Naive thymus-derived CD4-positive, alpha-beta T cell (primary cell): Measurements from ENCODE around the gene FRMD4A. TPM values are rescaled to one million over a fixed set of nuclear protein-coding genes. Genes with fewer than 3 reads are reported as not detected.
A peak's percentile ranks its signal among the peaks of the same experiment; 100 is the strongest.

ENCODE experiments used
- ATAC-seq: fragments of 150-1000 bp; cut with Tn5 transposase; 2 replicates; pipeline ENCODE4 v1.10.0; 2021; ENCODE audit warnings: mild to moderate bottlenecking, moderate library complexity
- CTCF ChIA-PET: fragments of 350-600 bp; sonication (Branson Sonifier 250); formaldehyde crosslinking; loops from one replicate; lab custom pipeline; 2021; ENCODE audit warnings: antibody characterized with exemption; lab: Charles Lee
- POLR2A ChIA-PET: fragments of 350-600 bp; sonication (Branson Sonifier 250); formaldehyde crosslinking; loops from one replicate; lab custom pipeline; 2021; ENCODE audit warnings: antibody characterized with exemption, inconsistent platforms; lab: Charles Lee
- DNase-seq, 9 donors: peaks; one replicate each; pipeline versions ENCODE4 v3.0.0 to v3.0.0-alpha.2; 2020 to 2022; ENCODE audit warnings: mixed read lengths in 1 of 9
- H3K27ac ChIP-seq: one replicate; pipeline ENCODE4 v1.7.0; 2013; ENCODE audit warnings: mild to moderate bottlenecking, low read depth, low read length, moderate library complexity
- H3K27me3 ChIP-seq, 2 donors: one replicate each; pipeline ENCODE4 v1.7.0; 2013; ENCODE audit warnings: low read length in 2 of 2, mild to moderate bottlenecking in 2 of 2, moderate library complexity in 2 of 2; ENCODE audit not compliant: control insufficient read depth in 2 of 2, insufficient read depth in 2 of 2
- H3K36me3 ChIP-seq, 3 experiments: 1 replicate in 2 of 3; 2 replicates in 1 of 3; pipeline ENCODE4 v1.7.0; 2013; ENCODE audit warnings: low read length in 3 of 3, mild to moderate bottlenecking in 3 of 3, moderate library complexity in 1 of 3; ENCODE audit not compliant: insufficient read depth in 3 of 3, control insufficient read depth in 2 of 3
- H3K4me1 ChIP-seq, 2 donors: one replicate each; pipeline ENCODE4 v1.7.0; 2013; ENCODE audit warnings: low read length in 2 of 2, mild to moderate bottlenecking in 2 of 2, moderate library complexity in 1 of 2; ENCODE audit not compliant: control insufficient read depth in 2 of 2, insufficient read depth in 2 of 2
- H3K4me3 ChIP-seq: 2 replicates; pipeline ENCODE4 v1.7.0; 2013; ENCODE audit warnings: mild to moderate bottlenecking, low read length
- H3K9me3 ChIP-seq, 3 experiments: 1 replicate in 2 of 3; 2 replicates in 1 of 3; pipeline ENCODE4 v1.7.0; 2013; ENCODE audit warnings: low read length in 3 of 3; ENCODE audit not compliant: control insufficient read depth in 2 of 3
- H3K27ac Mint-ChIP-seq, 9 donors: one replicate each; pipeline ENCODE4 v1.8.0; 2020 to 2022; ENCODE audit warnings: mixed read lengths in 9 of 9, mild to moderate bottlenecking in 8 of 9, moderate library complexity in 5 of 9, inconsistent platforms in 2 of 9
- H3K27me3 Mint-ChIP-seq, 5 donors: one replicate each; pipeline ENCODE4 v1.8.0; 2021 to 2022; ENCODE audit warnings: mixed read lengths in 5 of 5, mild to moderate bottlenecking in 1 of 5
- H3K36me3 Mint-ChIP-seq, 5 donors: one replicate each; pipeline ENCODE4 v1.8.0; 2020 to 2022; ENCODE audit warnings: mixed read lengths in 5 of 5, mild to moderate bottlenecking in 3 of 5, inconsistent platforms in 1 of 5
- H3K4me1 Mint-ChIP-seq, 7 donors: one replicate each; pipeline ENCODE4 v1.8.0; 2020 to 2022; ENCODE audit warnings: mixed read lengths in 7 of 7, mild to moderate bottlenecking in 3 of 7, inconsistent platforms in 1 of 7
- H3K4me3 Mint-ChIP-seq, 10 donors: one replicate each; pipeline ENCODE4 v1.8.0; 2020 to 2022; ENCODE audit warnings: mild to moderate bottlenecking in 10 of 10, mixed read lengths in 10 of 10, moderate library complexity in 6 of 10, inconsistent platforms in 2 of 10
- H3K9me3 Mint-ChIP-seq, 11 donors: one replicate each; pipeline ENCODE4 v1.8.0; 2020 to 2022; ENCODE audit warnings: mixed read lengths in 11 of 11, mild to moderate bottlenecking in 4 of 11, inconsistent platforms in 1 of 11, moderate library complexity in 1 of 11
- intact Hi-C, 2 donors: fragments of 100-400 bp; cut with micrococcal nuclease; formaldehyde crosslinking; loops; one replicate each; pipeline ENCODE4 v1.15.1; 2023
- polyA plus RNA-seq, 2 donors: library from polyadenylated mRNA; unstranded; fragments of 300-500 nt; fragmentation: Illumina TruSeq; gene quantifications; one replicate each; pipeline ENCODE4 v1.2.3, GENCODE V29; 2021
- total RNA-seq, 6 experiments: library from RNA in 5 of 6; stranded (reverse) in 5 of 6; gene quantifications; 1 replicate in 5 of 6; 2 replicates in 1 of 6; pipeline ENCODE4 v1.2.3 and lab custom pipeline; 2021 to 2026

The FRMD4A gene
- total and polyA plus RNA-seq, 7 experiments from 2014 or later, result 0.10 to 3.1 (median 0.62) TPM

DNA sequence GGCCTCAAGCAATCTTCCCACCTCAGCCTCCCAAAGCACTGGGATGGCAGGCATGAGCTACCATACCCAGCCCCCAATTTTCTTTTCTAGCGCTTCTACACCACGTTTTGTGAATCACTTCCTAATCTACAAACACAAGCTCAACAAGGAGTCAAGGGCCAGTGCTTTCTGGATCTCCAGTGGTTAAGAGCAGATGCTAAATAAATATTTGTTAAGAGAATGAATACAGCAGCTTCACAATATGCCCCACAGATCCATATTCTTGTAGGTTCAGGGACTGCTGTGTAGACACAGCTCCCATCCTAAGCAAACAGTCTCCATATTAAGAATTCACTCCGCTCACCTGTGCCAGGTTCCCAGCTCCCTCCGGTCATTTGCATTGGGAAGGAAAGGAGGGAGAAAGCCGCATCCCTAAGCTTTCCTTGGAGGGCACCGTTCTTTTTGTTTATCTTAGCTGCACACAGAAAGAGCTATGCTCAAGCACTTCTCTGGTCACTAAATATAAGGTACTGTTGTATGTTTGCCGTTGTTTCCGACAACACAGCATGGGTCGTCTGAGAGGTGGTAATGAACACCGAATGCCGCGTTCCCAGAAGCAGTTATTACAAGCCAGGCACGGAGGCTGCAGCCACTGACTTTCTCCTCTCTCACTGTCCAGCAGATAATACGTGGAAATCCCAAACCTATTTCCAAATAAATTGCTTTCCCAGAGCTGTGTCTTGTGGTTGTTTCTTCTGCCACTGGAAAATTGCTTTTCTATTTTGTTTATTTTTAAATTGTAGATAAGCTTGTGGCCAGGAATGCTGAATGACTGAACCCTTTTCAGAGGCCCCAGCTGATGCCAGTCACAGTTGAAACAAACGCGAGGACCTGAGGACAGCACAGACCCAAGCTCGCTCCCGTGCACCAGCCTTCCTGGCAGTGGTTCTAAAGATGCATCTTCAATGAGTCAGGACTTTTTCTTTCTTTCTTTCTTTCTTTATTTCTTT, 526.9 kb downstream of the FRMD4A start:
- H3K4me3 Mint-ChIP-seq, result no peak overlapping the region
- POLR2A ChIA-PET, result interaction anchor here (0.5 to 1.7 kb wide), 2 partner anchors 13 to 58 kb away, joined by 3 to 9 read pairs; no protein-coding TSS in a partner anchor
- no peak for ATAC-seq

DNA sequence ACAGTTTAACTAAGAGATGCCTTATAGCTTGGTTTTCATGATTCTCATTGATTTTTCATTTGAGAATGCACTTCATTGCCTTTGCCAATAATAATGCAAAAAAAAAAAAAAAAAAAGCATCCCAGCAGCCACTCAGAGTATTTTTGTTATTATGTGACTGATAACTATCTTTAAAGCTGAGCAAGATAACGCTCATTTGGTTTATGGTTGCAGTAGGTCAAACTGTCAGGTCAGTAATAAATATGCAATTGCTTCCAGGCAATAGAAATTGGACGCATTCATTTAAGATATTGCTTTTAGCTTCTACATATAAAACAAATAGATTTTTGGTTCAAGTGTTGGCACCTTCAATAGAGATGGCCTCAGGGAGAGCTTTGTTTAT, 528.8 kb downstream of the FRMD4A start:
- DNase-seq (no peak), ATAC-seq (no peak)
- peaks cover 7% of the 10 kb centered on the region in 2 donors for H3K4me1 ChIP-seq
- Mint-ChIP-seq H3K36me3 (peaks cover 0 to 2% (median 0%) of the 10 kb centered on the region in 5 donors), H3K4me1 (peaks cover 6 to 44% (median 19%) of the 10 kb centered on the region in 7 donors), H3K27me3 (peaks cover 0 to 26% (median 0%) of the 10 kb centered on the region in 5 donors), H3K4me3 (no peak overlapping the region), H3K9me3 (no peaks in the 10 kb centered on the region), H3K27ac (no peak overlapping the region)
- H3K4me3 ChIP-seq, result no peak overlapping the region
- ChIA-PET CTCF (no interaction called here), POLR2A (interaction anchor here (0.6 to 1.7 kb wide), 2 partner anchors 12 to 1295 kb away, joined by 3 to 9 read pairs; no protein-coding TSS in a partner anchor)
- no peaks in the 10 kb centered on the region for H3K36me3 ChIP-seq
- intact Hi-C loops, result no loop called here
- no peaks in the 10 kb centered on the region for H3K9me3 ChIP-seq
- H3K27me3 ChIP-seq, result no peaks in the 10 kb centered on the region
- H3K27ac ChIP-seq, result no peak overlapping the region

More for the DNA sequence above, 526.9 kb downstream of the FRMD4A start:
- intact Hi-C loops, result no loop called here
- Histone ChIP-seq H3K4me3 (no peak overlapping the region), H3K27me3 (no peaks in the 10 kb centered on the region), H3K4me1 (peaks cover 0 to 7% of the 10 kb centered on the region in 2 donors), H3K27ac (no peak overlapping the region), H3K36me3 (no peaks in the 10 kb centered on the region), H3K9me3 (no peaks in the 10 kb centered on the region)
- peak overlapping the region in 1 of 9 donors; percentile 21 for H3K27ac Mint-ChIP-seq
- H3K9me3 Mint-ChIP-seq, result no peaks in the 10 kb centered on the region
- peaks cover 0 to 26% (median 0%) of the 10 kb centered on the region in 5 donors for H3K27me3 Mint-ChIP-seq
- no peak for DNase-seq
- peaks cover 0 to 31% (median 11%) of the 10 kb centered on the region in 7 donors for H3K4me1 Mint-ChIP-seq
- H3K36me3 Mint-ChIP-seq, result peaks cover 0 to under 1% (median 0%) of the 10 kb centered on the region in 5 donors
- CTCF ChIA-PET, result interaction anchor here (0.7 kb wide), 1 partner anchor 436 kb away, joined by 4 read pairs; no protein-coding TSS in a partner anchor

DNA sequence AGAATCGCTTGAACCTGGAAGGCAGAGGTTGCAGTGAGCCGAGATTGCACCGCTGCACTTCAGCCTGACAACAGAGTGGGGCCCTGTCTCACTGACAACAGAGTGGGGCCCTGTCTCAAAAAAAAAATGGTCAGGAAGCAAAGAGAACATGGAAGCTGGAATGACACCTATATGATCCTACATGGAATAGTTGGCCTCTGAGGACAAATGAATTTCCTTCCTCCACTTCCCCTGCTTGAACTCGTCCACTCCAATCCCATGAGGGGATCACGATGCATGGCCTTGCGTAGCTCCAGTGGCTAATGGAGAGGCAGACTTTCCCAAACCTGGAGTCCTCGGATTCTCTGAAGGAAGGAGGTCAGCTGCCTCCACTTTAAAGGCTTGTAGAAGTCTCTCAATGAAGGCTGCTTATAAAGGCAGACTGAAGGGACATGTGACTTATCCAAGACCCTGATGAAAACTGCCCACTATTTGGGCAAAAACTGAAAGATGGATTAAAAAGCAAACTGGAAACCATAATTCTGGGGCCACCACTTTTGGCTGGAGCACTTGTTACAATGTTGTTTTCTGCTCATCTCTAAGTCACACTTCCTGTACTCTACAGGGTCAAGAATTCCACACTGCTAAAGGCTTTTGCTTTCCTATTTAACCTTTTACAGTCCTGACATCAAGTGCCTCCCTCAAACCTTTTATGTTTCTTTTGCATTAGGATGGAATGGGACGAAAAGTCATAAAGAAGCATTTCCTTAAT, 529.4 kb downstream of the FRMD4A start:
- H3K9me3 Mint-ChIP-seq, result no peaks in the 10 kb centered on the region
- no peak overlapping the region for H3K4me3 ChIP-seq
- H3K4me3 Mint-ChIP-seq, result no peak overlapping the region
- H3K27ac Mint-ChIP-seq, result no peak overlapping the region
- no peaks in the 10 kb centered on the region for H3K9me3 ChIP-seq
- no peaks in the 10 kb centered on the region for H3K36me3 ChIP-seq
- H3K27me3 Mint-ChIP-seq, result peaks cover 0 to 26% (median 0%) of the 10 kb centered on the region in 5 donors
- ChIA-PET CTCF (no interaction called here), POLR2A (interaction anchor here (0.6 kb wide), 2 partner anchors 214 to 1295 kb away, joined by 3 to 4 read pairs; no protein-coding TSS in a partner anchor)
- peaks cover 6 to 44% (median 21%) of the 10 kb centered on the region in 7 donors for H3K4me1 Mint-ChIP-seq
- H3K4me1 ChIP-seq, result peaks cover 9 to 12% of the 10 kb centered on the region in 2 donors
- no peaks in the 10 kb centered on the region for H3K27me3 ChIP-seq
- intact Hi-C loops, result no loop called here
- H3K36me3 Mint-ChIP-seq, result peaks cover 0 to 2% (median 0%) of the 10 kb centered on the region in 5 donors
- ATAC-seq (no peak), DNase-seq (no peak)
- H3K27ac ChIP-seq, result no peak overlapping the region

DNA sequence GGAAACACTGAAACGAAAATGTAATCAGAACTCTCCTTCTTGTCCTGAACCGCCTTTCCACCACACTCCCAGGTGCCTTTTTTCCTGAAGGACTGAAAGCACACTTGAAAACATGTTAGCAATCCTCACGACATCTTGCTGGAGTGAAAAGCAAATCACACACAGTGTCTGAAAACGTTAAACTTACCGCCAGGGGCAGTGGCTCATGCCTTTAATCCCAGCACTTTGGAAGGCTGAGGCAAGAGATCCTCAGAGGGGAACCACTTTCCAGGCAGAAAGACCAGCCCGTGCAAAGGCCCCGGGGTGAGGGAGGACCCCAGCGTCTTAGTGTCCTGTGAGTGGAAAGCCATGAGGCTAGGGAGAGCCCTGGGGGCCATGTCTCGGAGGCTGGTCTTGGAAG, 533.6 kb downstream of the FRMD4A start:
- ATAC-seq (no peak), DNase-seq (no peak)
- Histone ChIP-seq H3K27ac (no peak overlapping the region), H3K36me3 (no peaks in the 10 kb centered on the region), H3K27me3 (no peaks in the 10 kb centered on the region), H3K4me1 (peaks cover 23 to 29% of the 10 kb centered on the region in 2 donors), H3K4me3 (no peak overlapping the region), H3K9me3 (no peaks in the 10 kb centered on the region)
- H3K27ac Mint-ChIP-seq, result peak overlapping the region in 3 of 9 donors; percentile 41 to 70 (median 42)
- peaks cover 14 to 72% (median 45%) of the 10 kb centered on the region in 7 donors for H3K4me1 Mint-ChIP-seq
- intact Hi-C loops, result no loop called here
- ChIA-PET CTCF (no interaction called here), POLR2A (no interaction called here)
- peaks cover 0 to 1% (median 0%) of the 10 kb centered on the region in 11 donors for H3K9me3 Mint-ChIP-seq
- peaks cover 0 to 3% (median 0%) of the 10 kb centered on the region in 5 donors for H3K36me3 Mint-ChIP-seq
- no peak overlapping the region for H3K4me3 Mint-ChIP-seq
- peaks cover 0 to 12% (median 0%) of the 10 kb centered on the region in 5 donors for H3K27me3 Mint-ChIP-seq

DNA sequence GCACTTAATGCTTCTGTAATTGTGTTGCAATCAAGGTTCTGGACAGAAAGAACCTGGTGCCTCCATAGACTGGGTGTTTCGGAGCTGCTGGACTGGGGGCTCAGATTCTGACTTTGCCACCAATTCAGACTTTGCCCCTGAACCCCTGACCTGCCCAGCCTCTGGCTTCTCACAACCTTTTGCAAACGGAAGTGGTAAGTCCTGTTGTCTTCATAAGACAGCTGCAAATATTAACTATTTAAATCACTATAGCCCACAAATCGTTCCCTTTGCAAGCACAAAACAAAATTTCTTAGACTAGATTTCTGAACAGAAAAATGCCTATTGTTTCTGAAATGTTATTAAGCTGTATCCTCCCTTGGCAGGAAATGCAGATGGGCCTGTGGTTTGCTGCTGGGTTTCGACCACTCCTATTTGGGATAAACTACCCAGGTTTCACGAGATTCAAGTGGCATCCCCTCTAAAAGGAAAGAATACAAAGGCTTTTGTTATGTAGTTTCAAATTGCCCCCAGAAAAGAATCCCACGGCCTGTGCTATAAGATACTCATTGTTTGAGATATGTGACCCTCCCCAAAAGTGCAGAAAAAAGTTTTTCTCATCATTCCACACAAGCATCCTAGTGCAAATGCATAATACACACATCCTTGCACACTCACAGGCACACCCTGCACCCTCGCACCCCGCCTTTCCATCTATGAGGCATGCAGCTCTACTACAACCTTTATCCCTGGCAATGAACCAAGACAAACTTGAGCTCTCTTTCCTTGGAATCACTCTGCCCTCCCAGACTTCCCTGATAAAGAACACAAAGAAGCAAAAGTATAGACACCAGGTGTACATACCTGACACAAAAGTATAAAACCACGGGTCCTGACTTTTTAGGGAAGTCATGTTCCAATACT, 534.8 kb downstream of the FRMD4A start:
- peak overlapping the region; percentile 1 for H3K4me3 ChIP-seq
- H3K27me3 ChIP-seq, result no peaks in the 10 kb centered on the region
- DNase-seq (peak in 2 of 9 donors; percentile 23 to 34), ATAC-seq (peak; percentile 60)
- Mint-ChIP-seq H3K27ac (peak overlapping the region; percentile 4 to 86 (median 80)), H3K4me1 (peaks cover 14 to 63% (median 39%) of the 10 kb centered on the region in 7 donors), H3K27me3 (peaks cover 0 to 5% (median 0%) of the 10 kb centered on the region in 5 donors), H3K36me3 (peaks cover 0 to 3% (median 0%) of the 10 kb centered on the region in 5 donors), H3K9me3 (peaks cover 0 to 1% (median 0%) of the 10 kb centered on the region in 11 donors), H3K4me3 (peak overlapping the region; percentile 1 to 71 (median 64))
- peak overlapping the region; percentile 40 for H3K27ac ChIP-seq
- ChIA-PET POLR2A (interaction anchor here (0.6 to 1.2 kb wide), 4 partner anchors 9 to 103 kb away, joined by 3 to 5 read pairs (median 4); no protein-coding TSS in a partner anchor), CTCF (interaction anchor here (0.7 to 1.3 kb wide), 2 partner anchors 400 to 1096 kb away, joined by 3 to 4 read pairs; no protein-coding TSS in a partner anchor)
- H3K36me3 ChIP-seq, result no peaks in the 10 kb centered on the region
- intact Hi-C loops, result loop anchor here in 1 of 2 donors (1.0 kb wide), 1 partner anchor 9 kb away; no protein-coding TSS in a partner anchor
- H3K9me3 ChIP-seq, result no peaks in the 10 kb centered on the region
- peaks cover 23 to 29% of the 10 kb centered on the region in 2 donors for H3K4me1 ChIP-seq
